ENCODE data around the gene TBC1D24. TPM values are rescaled to one million over a fixed set of nuclear protein-coding genes. Genes with fewer than 3 reads are reported as not detected.
"Not testable (repeated sequence)": the region's sequence is repeated elsewhere in the genome, so short reads cannot be mapped to it uniquely, and the experiment has no call there.

Gene TBC1D24
- total and polyA plus RNA-seq, 2 donors (not counting 1 experiment from before 2014, with no cell fraction given), result 6.3 to 10.9 TPM

- no peak for TF ChIP-seq EZH2 (IDR thresholded peaks at IDR 0.05; ENCODE audit: low read length, missing control alignments)
- TF ChIP-seq CTCF (conservative IDR thresholded peaks at IDR 0.05 in 1 of 2, IDR thresholded peaks at IDR 0.05 in 1 of 2; ENCODE audit: low read depth in 1 of 2, low read length in 2 of 2), result no peak
- Histone ChIP-seq H3K36me3 (ENCODE audit: control insufficient read depth, insufficient read depth, low read length) (peaks cover 9% of the 10 kb centered on the region), H3K4me3 (replicated peaks in 1 of 4; ENCODE audit: control extremely low read depth in 1 of 4, insufficient read depth in 1 of 4, low read depth in 3 of 4, low read length in 4 of 4) (no peak overlapping the region), H3K9me3 (ENCODE audit: control insufficient read depth, insufficient read depth, low read depth, low read length) (no peaks in the 10 kb centered on the region), H3K79me2 (ENCODE audit: control insufficient read depth, insufficient read depth, low read length) (peaks cover 4% of the 10 kb centered on the region), H3K27me3 (ENCODE audit: control insufficient read depth, insufficient read depth, low read length) (no peaks in the 10 kb centered on the region), H4K20me1 (ENCODE audit: control insufficient read depth, extremely low read depth, insufficient read depth, low read length) (no peaks in the 10 kb centered on the region), H3K9ac (ENCODE audit: insufficient read depth, low read length) (no peak overlapping the region), H3K27ac (ENCODE audit: insufficient read depth, low read length) (no peak overlapping the region), H2AFZ (ENCODE audit: low read length) (no peak overlapping the region), H3K4me1 (ENCODE audit: control insufficient read depth, extremely low read depth, insufficient read depth, low read length) (peaks cover 15% of the 10 kb centered on the region), H3K4me2 (ENCODE audit: extremely low read depth, insufficient read depth, low read length) (no peak overlapping the region)
- DNase-seq (ENCODE audit: low read depth in 2 of 2), result no peak
Observed at GRCh38 chr16:2533912-2534311, 59.0 kb downstream of the TBC1D24 start.

DNA sequence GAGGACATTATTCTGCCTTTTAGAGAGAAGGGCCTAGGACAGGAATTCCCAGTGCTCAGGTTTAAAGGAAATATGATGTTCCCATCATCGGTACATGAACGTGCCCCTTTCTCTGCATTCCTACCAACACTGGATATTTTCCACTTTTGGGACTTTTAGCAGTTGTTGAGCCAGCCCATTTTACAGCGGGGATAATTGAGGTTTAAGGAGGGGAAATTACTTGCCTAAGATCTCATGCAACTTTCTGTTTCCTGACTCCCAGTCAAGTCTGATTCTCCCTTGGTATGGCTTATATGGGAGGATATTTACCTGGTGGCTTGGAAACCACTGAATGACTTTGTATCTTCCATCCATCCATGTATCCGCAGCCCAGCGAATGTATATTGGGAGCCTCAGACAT is 59.4 kb downstream of the TBC1D24 start:
- not testable (repeated sequence) for H3K9me3 ChIP-seq (ENCODE audit: control insufficient read depth, insufficient read depth, low read depth, low read length); DNase-seq (ENCODE audit: low read depth in 2 of 2); H3K27ac ChIP-seq (ENCODE audit: insufficient read depth, low read length); H3K4me2 ChIP-seq (ENCODE audit: extremely low read depth, insufficient read depth, low read length); H3K9ac ChIP-seq (ENCODE audit: insufficient read depth, low read length); H3K79me2 ChIP-seq (ENCODE audit: control insufficient read depth, insufficient read depth, low read length); H2AFZ ChIP-seq (ENCODE audit: low read length); H3K27me3 ChIP-seq (ENCODE audit: control insufficient read depth, insufficient read depth, low read length); H3K4me3 ChIP-seq (replicated peaks in 1 of 4; ENCODE audit: control extremely low read depth in 1 of 4, insufficient read depth in 1 of 4, low read depth in 3 of 4, low read length in 4 of 4); H4K20me1 ChIP-seq (ENCODE audit: control insufficient read depth, extremely low read depth, insufficient read depth, low read length); H3K36me3 ChIP-seq (ENCODE audit: control insufficient read depth, insufficient read depth, low read length)
- peaks cover 16% of the 10 kb centered on the region for H3K4me1 ChIP-seq (ENCODE audit: control insufficient read depth, extremely low read depth, insufficient read depth, low read length)

- Histone ChIP-seq H4K20me1 (ENCODE audit: control insufficient read depth, extremely low read depth, insufficient read depth, low read length) (no peaks in the 10 kb centered on the region), H3K4me1 (ENCODE audit: control insufficient read depth, extremely low read depth, insufficient read depth, low read length) (peaks cover 24% of the 10 kb centered on the region), H3K9me3 (ENCODE audit: control insufficient read depth, insufficient read depth, low read depth, low read length) (no peaks in the 10 kb centered on the region), H3K36me3 (ENCODE audit: control insufficient read depth, insufficient read depth, low read length) (no peaks in the 10 kb centered on the region), H3K27ac (ENCODE audit: insufficient read depth, low read length) (peak overlapping the region; percentile 80), H3K27me3 (ENCODE audit: control insufficient read depth, insufficient read depth, low read length) (no peaks in the 10 kb centered on the region), H3K79me2 (ENCODE audit: control insufficient read depth, insufficient read depth, low read length) (peaks cover 19% of the 10 kb centered on the region), H3K4me2 (ENCODE audit: extremely low read depth, insufficient read depth, low read length) (peak overlapping the region; percentile 15), H2AFZ (ENCODE audit: low read length) (no peak overlapping the region), H3K9ac (ENCODE audit: insufficient read depth, low read length) (no peak overlapping the region), H3K4me3 (replicated peaks in 1 of 4; ENCODE audit: control extremely low read depth in 1 of 4, insufficient read depth in 1 of 4, low read depth in 3 of 4, low read length in 4 of 4) (no peak overlapping the region)
- DNase-seq (ENCODE audit: low read depth in 2 of 2), result peak; percentile 75 to 93
- TF ChIP-seq EZH2 (IDR thresholded peaks at IDR 0.05; ENCODE audit: low read length, missing control alignments) (no peak), CTCF (conservative IDR thresholded peaks at IDR 0.05 in 1 of 2, IDR thresholded peaks at IDR 0.05 in 1 of 2; ENCODE audit: low read depth in 1 of 2, low read length in 2 of 2) (no peak)
Observed at GRCh38 chr16:2535625-2536013, 60.7 kb downstream of the TBC1D24 start.
